Ovary (tissue), 9 donors: ENCODE data around the gene HS6ST2. TPM values are rescaled to one million over a fixed set of nuclear protein-coding genes. Genes with fewer than 3 reads are reported as not detected.

Experiments
- DNase-seq, 5 donors: peaks; one replicate each; pipeline ENCODE4 v3.0.0-alpha.2; 2019 to 2020
- H3K27ac ChIP-seq, 2 donors: fragments of 200-600 bp; one replicate each; pipeline versions ENCODE4 v1.5.1 to v1.8.0; 2019 to 2022
- H3K27me3 ChIP-seq: fragments of 200-600 bp; one replicate; pipeline ENCODE4 v1.8.0; 2022
- H3K36me3 ChIP-seq: fragments of 200-600 bp; sonication (generic); one replicate; pipeline ENCODE4 v1.5.1; 2019
- H3K4me1 ChIP-seq: one replicate; pipeline ENCODE4 v1.8.1; 2013; ENCODE audit warnings: mild to moderate bottlenecking, moderate library complexity; ENCODE audit not compliant: insufficient read depth
- H3K4me3 ChIP-seq: fragments of 200-600 bp; sonication (generic); one replicate; pipeline ENCODE4 v1.5.1; 2017
- H3K9me3 ChIP-seq, 2 donors: fragments of 200-600 bp in 1 of 2; sonication (generic) in 1 of 2; one replicate each; pipeline versions ENCODE4 v1.5.1 to v1.8.1; 2013 to 2019; ENCODE audit warnings: mild to moderate bottlenecking in 1 of 2, moderate library complexity in 1 of 2
- EP300 ChIP-seq: sonication (generic); formaldehyde crosslinking; IDR thresholded peaks from one replicate; pipeline ENCODE4 v1.6.1; 2017; ENCODE audit warnings: antibody characterized with exemption
- POLR2A ChIP-seq: fragments of 450-650 bp; IDR thresholded peaks from one replicate; pipeline ENCODE4 v1.6.1; 2017; ENCODE audit warnings: antibody characterized with exemption, mild to moderate bottlenecking, moderate library complexity
- WGBS, 3 donors: extraction: QIAGEN DNeasy Blood & Tissue Kit in 1 of 3; methylation state at CpG; one replicate each; pipeline versions ENCODE4 v1.1.5 to v1.1.7; 2013 to 2017; 5-methylcytosine and 5-hydroxymethylcytosine counted together
- intact Hi-C, 4 donors: fragments of 100-400 bp; cut with DNase I; formaldehyde crosslinking; loops; one replicate each; pipeline versions ENCODE4 v1.11.0 to v1.15.1; 2022 to 2023
- polyA plus RNA-seq, 2 donors: library from polyadenylated mRNA; stranded (reverse); fragments of 200-250 nt in 1 of 2; fragments of 350-450 nt in 1 of 2; fragmentation: Illumina TruSeq in 1 of 2; extraction: RNeasy Lipid Tissue Mini Kit (QIAGEN cat#74804) in 1 of 2; gene quantifications; one replicate each; pipeline ENCODE4 v1.2.3, GENCODE V29; 2013 to 2014
- total RNA-seq, 7 donors: library from RNA; depleted of rRNA in 2 of 7; stranded (reverse); fragments of >200 nt in 2 of 7; fragmentation: NEBNext Ultra II Directional in 3 of 7; extraction: Animal tissue kit (Norgen Biotek cat#: 25700) in 3 of 7; gene quantifications; one replicate each; pipeline versions ENCODE4 v1.1.0 to v1.2.4, GENCODE V29; 2016 to 2023
- TF ChIP-seq, protein P1 (sequence below), 3 donors: fragments of 450-650 bp in 2 of 3; fragments of 200-600 bp in 1 of 3; IDR thresholded peaks; one replicate each; pipeline versions ENCODE4 v1.5.1 to v1.8.0; 2016 to 2022; ENCODE audit warnings: antibody characterized with exemption in 3 of 3, mild to moderate bottlenecking in 1 of 3
- donor health status: DM: no; HTN: no; CAD: no; lungs with moderate emphysema.
- donor health status: DM: no; HTN: no; CAD: no.
- donor health status: Bipolar disorder and iron deficiency.
- donor health status: DM: yes; HTN: yes; CAD: no.
- donor health status: DM: no; HTN: no; CAD: no.
- donor health status: DM: yes; HTN: yes; CAD: no.

The HS6ST2 gene
- total and polyA plus RNA-seq, 9 donors, result 5.9 to 29.0 (median 12.9) TPM

DNA sequence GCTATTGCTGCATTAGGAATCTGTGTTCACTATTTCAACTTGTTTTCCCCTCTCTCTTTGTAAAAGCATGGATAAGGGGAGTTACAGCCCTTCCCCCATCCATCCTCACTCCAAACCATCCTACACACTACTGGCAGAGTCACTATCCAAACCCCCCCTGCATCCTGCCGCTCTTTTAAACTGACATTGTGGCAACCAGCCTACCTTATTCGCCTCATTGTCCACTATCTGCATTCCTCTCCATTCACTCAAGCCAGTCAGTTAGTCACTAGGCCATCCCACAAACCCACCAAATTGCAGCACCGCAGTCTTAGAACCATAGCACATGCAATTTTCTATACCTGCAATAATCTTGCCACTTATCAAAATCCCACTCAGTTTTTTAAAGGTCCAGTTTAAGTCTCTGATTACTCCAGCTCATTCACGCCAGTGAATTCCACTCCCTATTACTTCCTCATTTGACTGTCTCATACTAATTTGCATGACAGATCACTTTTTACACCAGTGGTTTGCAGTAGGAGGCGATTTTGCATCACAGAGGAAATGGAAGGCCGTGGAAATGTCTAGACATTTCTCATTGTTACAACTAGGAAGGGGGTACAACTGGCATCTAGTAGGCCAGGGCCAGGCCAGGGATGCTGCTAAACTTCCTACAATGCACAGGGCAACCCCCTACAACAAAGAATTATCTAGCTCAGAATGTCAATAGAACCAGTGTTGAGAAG, 181.8 kb downstream of the HS6ST2 start:
- no peaks in the 10 kb centered on the region for H3K9me3 ChIP-seq
- H3K36me3 ChIP-seq, result no peaks in the 10 kb centered on the region
- peaks cover 2% of the 10 kb centered on the region for H3K4me1 ChIP-seq
- no peaks in the 10 kb centered on the region for H3K27me3 ChIP-seq
- TF ChIP-seq EP300, result no peak
- TF ChIP-seq, protein P1, sequence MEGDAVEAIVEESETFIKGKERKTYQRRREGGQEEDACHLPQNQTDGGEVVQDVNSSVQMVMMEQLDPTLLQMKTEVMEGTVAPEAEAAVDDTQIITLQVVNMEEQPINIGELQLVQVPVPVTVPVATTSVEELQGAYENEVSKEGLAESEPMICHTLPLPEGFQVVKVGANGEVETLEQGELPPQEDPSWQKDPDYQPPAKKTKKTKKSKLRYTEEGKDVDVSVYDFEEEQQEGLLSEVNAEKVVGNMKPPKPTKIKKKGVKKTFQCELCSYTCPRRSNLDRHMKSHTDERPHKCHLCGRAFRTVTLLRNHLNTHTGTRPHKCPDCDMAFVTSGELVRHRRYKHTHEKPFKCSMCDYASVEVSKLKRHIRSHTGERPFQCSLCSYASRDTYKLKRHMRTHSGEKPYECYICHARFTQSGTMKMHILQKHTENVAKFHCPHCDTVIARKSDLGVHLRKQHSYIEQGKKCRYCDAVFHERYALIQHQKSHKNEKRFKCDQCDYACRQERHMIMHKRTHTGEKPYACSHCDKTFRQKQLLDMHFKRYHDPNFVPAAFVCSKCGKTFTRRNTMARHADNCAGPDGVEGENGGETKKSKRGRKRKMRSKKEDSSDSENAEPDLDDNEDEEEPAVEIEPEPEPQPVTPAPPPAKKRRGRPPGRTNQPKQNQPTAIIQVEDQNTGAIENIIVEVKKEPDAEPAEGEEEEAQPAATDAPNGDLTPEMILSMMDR (IDR thresholded peaks at IDR 0.05), result no peak
- TF ChIP-seq POLR2A, result no peak
- H3K27ac ChIP-seq, result no peak overlapping the region
- DNase-seq, result no peak
- H3K4me3 ChIP-seq, result no peak overlapping the region
- 72 to 75% (median 74%) methylated on average over 6 of the region's 6 CpGs for WGBS, 3 donors
- intact Hi-C loops, result no loop called here

DNA sequence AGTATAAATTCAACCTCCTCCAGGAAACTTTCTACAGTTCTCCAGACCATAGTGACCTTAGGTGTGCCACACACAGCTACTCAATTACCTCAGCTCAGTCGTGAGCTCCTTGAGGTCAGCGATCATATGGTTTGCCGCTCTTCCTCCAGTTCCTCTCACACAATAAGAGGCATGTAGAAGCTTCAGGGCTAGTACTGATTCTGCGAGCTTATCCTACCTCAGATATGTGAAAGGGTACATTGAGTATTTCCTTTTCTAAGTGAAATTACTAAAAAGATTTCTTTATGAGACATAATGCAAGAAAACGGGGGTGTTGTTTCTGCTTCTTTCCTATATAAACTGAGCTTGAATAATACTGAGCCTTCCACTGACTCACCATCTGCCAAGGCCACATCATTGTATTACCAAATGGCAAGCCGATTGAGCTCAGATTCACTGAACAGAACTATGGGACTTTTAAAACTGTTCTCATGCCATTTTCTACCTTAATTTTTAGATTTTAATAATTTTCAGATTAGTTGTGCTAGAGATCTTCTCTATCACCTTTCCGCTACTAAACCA, 183.1 kb downstream of the HS6ST2 start:
- Histone ChIP-seq H3K27ac (no peak overlapping the region), H3K4me1 (peaks cover 2% of the 10 kb centered on the region), H3K9me3 (no peaks in the 10 kb centered on the region), H3K27me3 (no peaks in the 10 kb centered on the region), H3K36me3 (no peaks in the 10 kb centered on the region), H3K4me3 (no peak overlapping the region)
- 78 to 82% (median 82%) methylated on average over 7 of the region's 7 CpGs for WGBS, 3 donors
- intact Hi-C loops, result no loop called here
- TF ChIP-seq POLR2A (no peak), EP300 (no peak)
- TF ChIP-seq, protein P1 (IDR thresholded peaks at IDR 0.05), result no peak
- no peak for DNase-seq

DNA sequence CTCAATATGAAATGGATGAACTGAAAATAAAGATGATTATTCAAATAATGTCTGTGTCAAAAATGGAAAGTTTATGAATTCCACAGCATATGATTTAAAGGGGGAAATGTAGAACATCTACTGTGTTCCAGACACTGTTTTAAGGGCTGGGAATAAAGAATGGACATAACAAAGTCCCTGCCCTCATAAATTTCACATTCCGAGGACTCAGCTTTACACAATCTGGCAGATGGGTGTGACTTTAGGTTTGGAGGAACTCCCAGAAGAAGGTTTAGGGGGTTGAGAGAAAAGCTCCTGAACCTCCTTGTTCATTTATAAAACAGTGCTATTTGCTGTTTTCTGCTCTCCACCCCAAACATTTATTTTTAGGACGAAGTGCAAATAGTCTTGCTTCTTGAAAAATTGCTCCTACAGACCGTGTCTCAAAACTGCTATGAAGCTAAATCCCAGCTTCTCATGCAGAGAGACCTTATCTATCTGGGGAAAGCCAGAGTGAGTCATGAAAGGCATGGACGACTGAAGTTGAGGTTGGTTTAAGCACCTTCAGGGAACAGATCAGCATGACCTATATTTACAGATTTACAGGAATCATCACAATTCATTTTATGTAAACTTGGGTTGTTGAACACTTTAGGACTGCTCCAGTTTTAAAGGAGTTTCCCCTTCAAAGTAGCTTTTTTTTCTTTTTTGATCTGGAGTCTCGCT, 184.3 kb downstream of the HS6ST2 start:
- intact Hi-C loops, result no loop called here
- Histone ChIP-seq H3K36me3 (no peaks in the 10 kb centered on the region), H3K4me1 (peaks cover 2% of the 10 kb centered on the region), H3K27ac (no peak overlapping the region), H3K27me3 (no peaks in the 10 kb centered on the region), H3K4me3 (no peak overlapping the region), H3K9me3 (no peaks in the 10 kb centered on the region)
- TF ChIP-seq, protein P1 (IDR thresholded peaks at IDR 0.05), result no peak
- TF ChIP-seq POLR2A, result no peak
- TF ChIP-seq EP300, result no peak
- whole genome bisulfite sequencing, 3 donors, result 34 to 36% (median 35%) methylated on average over 5 of the region's 5 CpGs
- DNase-seq, result no peak

- intact Hi-C loops, result no loop called here
- no peak for DNase-seq
- peaks cover 1% of the 10 kb centered on the region for H3K4me1 ChIP-seq
- H3K27me3 ChIP-seq, result no peaks in the 10 kb centered on the region
- H3K27ac ChIP-seq, result no peak overlapping the region
- no peaks in the 10 kb centered on the region for H3K9me3 ChIP-seq
- no peaks in the 10 kb centered on the region for H3K36me3 ChIP-seq
- TF ChIP-seq, protein P1 (IDR thresholded peaks at IDR 0.05), result no peak
- TF ChIP-seq POLR2A (no peak), EP300 (no peak)
- H3K4me3 ChIP-seq, result no peak overlapping the region
- WGBS, 3 donors, result 80 to 83% (median 81%) methylated on average over 7 of the region's 7 CpGs
Measured at GRCh38 chrX:132769609-132770008, 188.8 kb downstream of the HS6ST2 start.
